Choroid plexus epithelial cell (primary cell): ENCODE results near the gene TANC1.

Source experiments
- DNase-seq: peaks from one replicate; pipeline ENCODE4 v3.0.0-alpha.2; 2010; ENCODE audit warnings: low read depth
- H3K4me3 ChIP-seq: 2 replicates; pipeline ENCODE4 v1.5.1; 2011; ENCODE audit warnings: low read depth, mild to moderate bottlenecking, control low read depth, low read length, moderate library complexity
- CTCF ChIP-seq: conservative IDR thresholded peaks from 2 replicates; pipeline ENCODE4 v1.5.1; 2011; ENCODE audit warnings: low read depth, mild to moderate bottlenecking, control low read depth, inconsistent platforms, low read length, moderate library complexity

TANC1 gene

GRCh38 chr2:159227467-159227866, 259.0 kb downstream of the TANC1 start:
- no peak overlapping the region for H3K4me3 ChIP-seq
- DNase-seq, result no peak
- no peak for TF ChIP-seq CTCF

- no peak for DNase-seq
- no peak overlapping the region for H3K4me3 ChIP-seq
- no peak for TF ChIP-seq CTCF
These were observed 259.7 kb downstream of the TANC1 start for GRCh38 chr2:159228081-159228581.

GRCh38 chr2:159229476-159230144, 261.2 kb downstream of the TANC1 start:
- no peak for TF ChIP-seq CTCF
- no peak overlapping the region for H3K4me3 ChIP-seq

GRCh38 chr2:159230145-159230877, 261.9 kb downstream of the TANC1 start:
- no peak for TF ChIP-seq CTCF
- no peak overlapping the region for H3K4me3 ChIP-seq

More at GRCh38 chr2:159229476-159230144, 261.2 kb downstream of the TANC1 start:
- DNase-seq, result no peak

GRCh38 chr2:159232456-159233170, 264.2 kb downstream of the TANC1 start:
- H3K4me3 ChIP-seq, result no peak overlapping the region
- peak; percentile 54 for DNase-seq
- no peak for TF ChIP-seq CTCF

More at GRCh38 chr2:159230145-159230877, 261.9 kb downstream of the TANC1 start:
- no peak for DNase-seq

GRCh38 chr2:159234868-159235267, 266.4 kb downstream of the TANC1 start:
- DNase-seq, result no peak
- no peak for TF ChIP-seq CTCF
- H3K4me3 ChIP-seq, result no peak overlapping the region
